Endothelial cell of umbilical vein (primary cell): Measurements from ENCODE around the gene CADPS. TPM values are rescaled to one million over a fixed set of nuclear protein-coding genes. Genes with fewer than 3 reads are reported as not detected.

Experiments
- BruUV-seq: library from RNA; stranded (reverse); fragments of 400-500 nt; replicated peaks from 2 replicates; lab custom pipeline; 2021; lab: Mats Ljungman, UMichigan
- CTCF ChIA-PET: fragments of 300-600, 350-600 bp; sonication (Branson Sonifier 250); formaldehyde crosslinking; loops from one replicate; lab custom pipeline; 2021; ENCODE audit warnings: antibody characterized with exemption, inconsistent platforms; lab: Charles Lee
- POLR2A ChIA-PET: fragments of 300-600, 350-600 bp; sonication (Branson Sonifier 250); formaldehyde crosslinking; loops from one replicate; lab custom pipeline; 2021; ENCODE audit warnings: antibody characterized with exemption, inconsistent platforms; lab: Charles Lee
- DNase-seq: peaks from one replicate; pipeline ENCODE4 v3.0.0-alpha.2; 2011; ENCODE audit warnings: low read depth, low spot score
- FAIRE-seq: peaks from 2 replicates; lab custom pipeline; 2011; peaks lifted over from hg19 to GRCh38; lab: Jason Lieb, UNC
- H2AFZ ChIP-seq: 2 replicates; pipeline ENCODE4 v1.6.0; 2012; ENCODE audit warnings: low read depth, low read length, control low read depth, inconsistent platforms
- H3K27ac ChIP-seq: 2 replicates; pipeline ENCODE4 v1.5.1; 2011; ENCODE audit warnings: low read depth, mild to moderate bottlenecking, control low read depth, low read length, moderate library complexity; ENCODE audit not compliant: insufficient read depth
- H3K27me3 ChIP-seq, 2 experiments: 2 replicates each; pipeline versions ENCODE4 v1.6.0 to v1.6.1; 2011; ENCODE audit warnings: low read length in 2 of 2, mixed read lengths in 1 of 2; ENCODE audit not compliant: control insufficient read depth in 2 of 2, insufficient read depth in 2 of 2
- H3K36me3 ChIP-seq, 2 experiments: 2 replicates in 1 of 2; 3 replicates in 1 of 2; pipeline ENCODE4 v1.5.1; 2011; ENCODE audit warnings: low read length in 2 of 2, mild to moderate bottlenecking in 1 of 2, moderate library complexity in 1 of 2; ENCODE audit not compliant: control insufficient read depth in 2 of 2, insufficient read depth in 2 of 2; ENCODE audit errors: extremely low read depth in 1 of 2
- H3K4me1 ChIP-seq: 3 replicates; pipeline ENCODE4 v1.5.1; 2011; ENCODE audit warnings: mild to moderate bottlenecking, low read length; ENCODE audit not compliant: control insufficient read depth, insufficient read depth; ENCODE audit errors: extremely low read depth
- H3K4me2 ChIP-seq: 2 replicates; pipeline ENCODE4 v1.6.1; 2011; ENCODE audit warnings: low read length, control low read depth, mixed read lengths; ENCODE audit not compliant: insufficient read depth
- H3K4me3 ChIP-seq, 3 experiments: fragments of 200-600 bp in 1 of 3; sonication (generic), shearing (Covaris generic) in 1 of 3; replicated peaks in 1 of 3; 2 replicates each; pipeline ENCODE4 v1.5.1; 2011 to 2016; ENCODE audit warnings: control low read depth in 3 of 3, low read length in 3 of 3, mild to moderate bottlenecking in 2 of 3, inconsistent platforms in 1 of 3, low read depth in 1 of 3, moderate library complexity in 1 of 3; ENCODE audit not compliant: insufficient read depth in 1 of 3
- H3K79me2 ChIP-seq: 2 replicates; pipeline ENCODE4 v1.6.0; 2012; ENCODE audit warnings: low read length, inconsistent platforms; ENCODE audit not compliant: control insufficient read depth, insufficient read depth
- H3K9ac ChIP-seq: replicated peaks from 2 replicates; pipeline ENCODE3; 2011; ENCODE audit warnings: low read length, control low read depth; ENCODE audit not compliant: insufficient read depth; ENCODE audit errors: extremely low read depth
- H3K9me1 ChIP-seq: replicated peaks from 3 replicates; pipeline ENCODE4 v1.6.0; 2011; ENCODE audit warnings: mild to moderate bottlenecking, low read length; ENCODE audit not compliant: control insufficient read depth, insufficient read depth; ENCODE audit errors: extremely low read depth
- H3K9me3 ChIP-seq: replicated peaks from 2 replicates; pipeline ENCODE4 v1.5.1; 2012; ENCODE audit warnings: low read length, inconsistent platforms; ENCODE audit not compliant: control insufficient read depth, insufficient read depth
- H4K20me1 ChIP-seq: replicated peaks from 2 replicates; pipeline ENCODE3; 2011; ENCODE audit warnings: mild to moderate bottlenecking, low read length; ENCODE audit not compliant: control insufficient read depth, insufficient read depth; ENCODE audit errors: extremely low read depth
- EZH2 ChIP-seq: IDR thresholded peaks from 2 replicates; pipeline ENCODE4 v1.6.1; 2012; ENCODE audit warnings: borderline replicate concordance, low read depth, mild to moderate bottlenecking, moderate library complexity, low read length, inconsistent platforms; ENCODE audit not compliant: severe bottlenecking
- GATA2 ChIP-seq: IDR thresholded peaks from 2 replicates; pipeline ENCODE4 v1.7.0; 2011; ENCODE audit warnings: low read depth, mild to moderate bottlenecking, moderate library complexity, mixed read lengths, low read length; ENCODE audit not compliant: insufficient read length, insufficient read depth
- POLR2A ChIP-seq: IDR thresholded peaks from 2 replicates; pipeline ENCODE4 v1.6.1; 2012; ENCODE audit warnings: low read depth, mild to moderate bottlenecking, control low read depth, low read length
- dilution Hi-C: fragments of 300-500 bp; cut with MboI; formaldehyde crosslinking; loops from one replicate; pipeline ENCODE4 v1.15.0; 2019; ENCODE audit warnings: low sequenced_read_pairs; ENCODE audit not compliant: extremely low pct_ligation_motif_present
- intact Hi-C: fragments of 100-400 bp; cut with micrococcal nuclease; formaldehyde crosslinking; loops from one replicate; pipeline ENCODE4 v1.10.0; 2022
- polyA plus RNA-seq, 4 experiments: library from polyadenylated mRNA; depleted of rRNA in 3 of 4; stranded (reverse) in 3 of 4; unstranded in 1 of 4; fragments of >200 nt; gene quantifications; 2 replicates each; pipeline versions ENCODE4 v1.2.1 to v1.2.3, GENCODE V29; 2011 to 2012; ENCODE audit warnings: missing spikeins in 1 of 4
- total RNA-seq: library from RNA; stranded (reverse); gene quantifications from 2 replicates; pipeline ENCODE4 v1.2.3, GENCODE V29; 2021

CADPS gene
- total and polyA plus RNA-seq, 2 donors (not counting 3 experiments of a cell fraction or from before 2014, with no cell fraction given): not detected

- Histone ChIP-seq H3K27me3 (peaks cover 18 to 32% of the 10 kb centered on the region in 2 experiments), H3K79me2 (no peaks in the 10 kb centered on the region), H4K20me1 (no peaks in the 10 kb centered on the region), H3K4me1 (no peaks in the 10 kb centered on the region), H3K36me3 (no peaks in the 10 kb centered on the region), H3K9me3 (no peaks in the 10 kb centered on the region), H3K4me2 (no peak overlapping the region), H3K27ac (no peak overlapping the region), H3K9me1 (no peaks in the 10 kb centered on the region), H2AFZ (no peak overlapping the region), H3K4me3 (no peak overlapping the region), H3K9ac (no peak overlapping the region)
- intact Hi-C loops: no loop called here
- dilution Hi-C loops: no loop called here
- POLR2A ChIA-PET: no interaction called here
- CTCF ChIA-PET: no interaction called here
- no TSS peak for BruUV-seq
- no peak for DNase-seq
- no peak for TF ChIP-seq POLR2A
- no peak for FAIRE-seq
Observed at GRCh38 chr3:62873451-62873760, 1.8 kb downstream of the CADPS start.

GRCh38 chr3:62872318-62872717 is 2.9 kb downstream of the CADPS start:
- no peaks in the 10 kb centered on the region for H3K9me3 ChIP-seq
- dilution Hi-C loops (no loop called here), intact Hi-C loops (no loop called here)
- ChIA-PET CTCF (no interaction called here), POLR2A (no interaction called here)
- no peaks in the 10 kb centered on the region for H3K79me2 ChIP-seq
- H3K27me3 ChIP-seq: peaks cover 18 to 32% of the 10 kb centered on the region in 2 experiments
- H2AFZ ChIP-seq: no peak overlapping the region
- H3K36me3 ChIP-seq: no peaks in the 10 kb centered on the region
- no peaks in the 10 kb centered on the region for H4K20me1 ChIP-seq
- H3K4me1 ChIP-seq: no peaks in the 10 kb centered on the region
- H3K4me3 ChIP-seq: no peak overlapping the region
- FAIRE-seq (no peak), DNase-seq (no peak)
- TF ChIP-seq EZH2 (no peak), GATA2 (no peak)
- no peak overlapping the region for H3K9ac ChIP-seq
- H3K27ac ChIP-seq: no peak overlapping the region
- no peaks in the 10 kb centered on the region for H3K9me1 ChIP-seq
- BruUV-seq: no TSS peak
- H3K4me2 ChIP-seq: no peak overlapping the region
